ENCODE results near the gene PDE2A. TPM values are rescaled to one million over a fixed set of nuclear protein-coding genes. Genes with fewer than 3 reads are reported as not detected.

The PDE2A gene
- total RNA-seq, 5 donors from 2014 or later (not counting 1 experiment from before 2014, with no cell fraction given): 1.1 to 6.1 (median 1.7) TPM

GRCh38 chr11:72655896-72656464, 18.2 kb downstream of the PDE2A start:
- ATAC-seq (replicated peaks in 1 of 4): no peak
- Histone ChIP-seq H3K27ac (ENCODE audit: low read length) (no peak overlapping the region), H3K9me3 (no peaks in the 10 kb centered on the region), H3K4me3 (ENCODE audit: control insufficient read depth in 1 of 2, extremely low read depth in 1 of 2, low read length in 1 of 2) (no peak overlapping the region), H3K4me1 (ENCODE audit: control insufficient read depth in 1 of 2, extremely low read depth in 1 of 2, insufficient read depth in 2 of 2, low read length in 2 of 2) (no peaks in the 10 kb centered on the region), H3K36me3 (ENCODE audit: control insufficient read depth in 2 of 2, extremely low read depth in 1 of 2, insufficient read depth in 1 of 2, low read length in 1 of 2) (no peaks in the 10 kb centered on the region), H3K27me3 (replicated peaks in 1 of 2; ENCODE audit: control insufficient read depth in 2 of 2, extremely low read depth in 1 of 2, insufficient read depth in 2 of 2, low read length in 1 of 2) (peaks cover 0 to 37% of the 10 kb centered on the region in 2 experiments)
- ChIA-PET CTCF (no interaction called here), POLR2A (no interaction called here)
- WGBS (ENCODE audit: insufficient coverage): 68% methylated on average over 11 of the region's 11 CpGs
- DNase-seq: no peak
- no peaks in the 10 kb centered on the region for H3K36me3 Mint-ChIP-seq
- H3K4me1 Mint-ChIP-seq: no peaks in the 10 kb centered on the region
- no peak overlapping the region for H3K4me3 Mint-ChIP-seq
- peaks cover 5 to 11% of the 10 kb centered on the region in 2 donors for H3K27me3 Mint-ChIP-seq
- H3K9me3 Mint-ChIP-seq: no peaks in the 10 kb centered on the region
- H3K27ac Mint-ChIP-seq: no peak overlapping the region

- H3K36me3 Mint-ChIP-seq: no peaks in the 10 kb centered on the region
- H3K4me1 ChIP-seq (ENCODE audit: control insufficient read depth in 1 of 2, extremely low read depth in 1 of 2, insufficient read depth in 2 of 2, low read length in 2 of 2): no peaks in the 10 kb centered on the region
- H3K36me3 ChIP-seq (ENCODE audit: control insufficient read depth in 2 of 2, extremely low read depth in 1 of 2, insufficient read depth in 1 of 2, low read length in 1 of 2): no peaks in the 10 kb centered on the region
- H3K27ac Mint-ChIP-seq: no peak overlapping the region
- DNase-seq (no peak), ATAC-seq (replicated peaks in 1 of 4) (no peak)
- POLR2A ChIA-PET: no interaction called here
- H3K4me3 Mint-ChIP-seq: no peak overlapping the region
- H3K27ac ChIP-seq (ENCODE audit: low read length): no peak overlapping the region
- H3K9me3 Mint-ChIP-seq: no peaks in the 10 kb centered on the region
- H3K9me3 ChIP-seq: no peaks in the 10 kb centered on the region
- no peak overlapping the region for H3K4me3 ChIP-seq (ENCODE audit: control insufficient read depth in 1 of 2, extremely low read depth in 1 of 2, low read length in 1 of 2)
- CTCF ChIA-PET: no interaction called here
- WGBS (ENCODE audit: insufficient coverage): 80% methylated on average over 4 of the region's 8 CpGs
- H3K4me1 Mint-ChIP-seq: no peaks in the 10 kb centered on the region
- peaks cover 5 to 11% of the 10 kb centered on the region in 2 donors for H3K27me3 Mint-ChIP-seq
- H3K27me3 ChIP-seq (replicated peaks in 1 of 2; ENCODE audit: control insufficient read depth in 2 of 2, extremely low read depth in 1 of 2, insufficient read depth in 2 of 2, low read length in 1 of 2): peaks cover 0 to 37% of the 10 kb centered on the region in 2 experiments
Observed at GRCh38 chr11:72655014-72655413, 19.2 kb downstream of the PDE2A start.

- ATAC-seq (replicated peaks in 1 of 4): no peak
- CTCF ChIA-PET: no interaction called here
- Mint-ChIP-seq H3K4me3 (no peak overlapping the region), H3K36me3 (no peaks in the 10 kb centered on the region), H3K9me3 (no peaks in the 10 kb centered on the region), H3K27ac (no peak overlapping the region), H3K27me3 (peaks cover 3 to 11% of the 10 kb centered on the region in 2 donors), H3K4me1 (no peaks in the 10 kb centered on the region)
- Histone ChIP-seq H3K9me3 (no peaks in the 10 kb centered on the region), H3K36me3 (ENCODE audit: control insufficient read depth in 2 of 2, extremely low read depth in 1 of 2, insufficient read depth in 1 of 2, low read length in 1 of 2) (no peaks in the 10 kb centered on the region), H3K4me1 (ENCODE audit: control insufficient read depth in 1 of 2, extremely low read depth in 1 of 2, insufficient read depth in 2 of 2, low read length in 2 of 2) (no peaks in the 10 kb centered on the region), H3K27me3 (replicated peaks in 1 of 2; ENCODE audit: control insufficient read depth in 2 of 2, extremely low read depth in 1 of 2, insufficient read depth in 2 of 2, low read length in 1 of 2) (peaks cover 0 to 30% of the 10 kb centered on the region in 2 experiments), H3K4me3 (ENCODE audit: control insufficient read depth in 1 of 2, extremely low read depth in 1 of 2, low read length in 1 of 2) (no peak overlapping the region), H3K27ac (ENCODE audit: low read length) (no peak overlapping the region)
- 80% methylated on average over 3 of the region's 3 CpGs for WGBS (ENCODE audit: insufficient coverage)
- POLR2A ChIA-PET: no interaction called here
- DNase-seq: no peak
Observed at GRCh38 chr11:72653649-72654048, 20.6 kb downstream of the PDE2A start.

GRCh38 chr11:72652873-72653630, 21.2 kb downstream of the PDE2A start:
- no peak overlapping the region for H3K4me3 ChIP-seq (ENCODE audit: control insufficient read depth in 1 of 2, extremely low read depth in 1 of 2, low read length in 1 of 2)
- Mint-ChIP-seq H3K4me1 (no peaks in the 10 kb centered on the region), H3K4me3 (no peak overlapping the region), H3K27ac (no peak overlapping the region), H3K9me3 (no peaks in the 10 kb centered on the region), H3K27me3 (peaks cover 0 to 11% of the 10 kb centered on the region in 2 donors), H3K36me3 (no peaks in the 10 kb centered on the region)
- 71% methylated on average over 11 of the region's 13 CpGs for WGBS (ENCODE audit: insufficient coverage)
- POLR2A ChIA-PET: no interaction called here
- H3K27me3 ChIP-seq (replicated peaks in 1 of 2; ENCODE audit: control insufficient read depth in 2 of 2, extremely low read depth in 1 of 2, insufficient read depth in 2 of 2, low read length in 1 of 2): peaks cover 0 to 27% of the 10 kb centered on the region in 2 experiments
- H3K36me3 ChIP-seq (ENCODE audit: control insufficient read depth in 2 of 2, extremely low read depth in 1 of 2, insufficient read depth in 1 of 2, low read length in 1 of 2): no peaks in the 10 kb centered on the region
- H3K9me3 ChIP-seq: no peaks in the 10 kb centered on the region
- ATAC-seq (replicated peaks in 1 of 4) (no peak), DNase-seq (no peak)
- H3K27ac ChIP-seq (ENCODE audit: low read length): no peak overlapping the region
- CTCF ChIA-PET: no interaction called here
- no peaks in the 10 kb centered on the region for H3K4me1 ChIP-seq (ENCODE audit: control insufficient read depth in 1 of 2, extremely low read depth in 1 of 2, insufficient read depth in 2 of 2, low read length in 2 of 2)

GRCh38 chr11:72652133-72652532, 22.1 kb downstream of the PDE2A start:
- H3K27ac ChIP-seq (ENCODE audit: low read length): no peak overlapping the region
- DNase-seq: no peak
- H3K4me1 ChIP-seq (ENCODE audit: control insufficient read depth in 1 of 2, extremely low read depth in 1 of 2, insufficient read depth in 2 of 2, low read length in 2 of 2): no peaks in the 10 kb centered on the region
- H3K4me3 Mint-ChIP-seq: no peak overlapping the region
- no peaks in the 10 kb centered on the region for H3K9me3 ChIP-seq
- H3K27me3 ChIP-seq (replicated peaks in 1 of 2; ENCODE audit: control insufficient read depth in 2 of 2, extremely low read depth in 1 of 2, insufficient read depth in 2 of 2, low read length in 1 of 2): peaks cover 0 to 24% of the 10 kb centered on the region in 2 experiments
- H3K4me1 Mint-ChIP-seq: no peaks in the 10 kb centered on the region
- CTCF ChIA-PET: no interaction called here
- peaks cover 0 to 11% of the 10 kb centered on the region in 2 donors for H3K27me3 Mint-ChIP-seq
- H3K36me3 ChIP-seq (ENCODE audit: control insufficient read depth in 2 of 2, extremely low read depth in 1 of 2, insufficient read depth in 1 of 2, low read length in 1 of 2): no peaks in the 10 kb centered on the region
- no peak for ATAC-seq (replicated peaks in 1 of 4)
- no peak overlapping the region for H3K27ac Mint-ChIP-seq
- H3K36me3 Mint-ChIP-seq: no peaks in the 10 kb centered on the region
- POLR2A ChIA-PET: no interaction called here
- H3K9me3 Mint-ChIP-seq: no peaks in the 10 kb centered on the region
- H3K4me3 ChIP-seq (ENCODE audit: control insufficient read depth in 1 of 2, extremely low read depth in 1 of 2, low read length in 1 of 2): no peak overlapping the region

- DNase-seq (no peak), ATAC-seq (replicated peaks in 1 of 4) (no peak)
- Histone ChIP-seq H3K4me1 (ENCODE audit: control insufficient read depth in 1 of 2, extremely low read depth in 1 of 2, insufficient read depth in 2 of 2, low read length in 2 of 2) (no peaks in the 10 kb centered on the region), H3K27ac (ENCODE audit: low read length) (no peak overlapping the region), H3K4me3 (ENCODE audit: control insufficient read depth in 1 of 2, extremely low read depth in 1 of 2, low read length in 1 of 2) (no peak overlapping the region), H3K9me3 (no peaks in the 10 kb centered on the region), H3K27me3 (replicated peaks in 1 of 2; ENCODE audit: control insufficient read depth in 2 of 2, extremely low read depth in 1 of 2, insufficient read depth in 2 of 2, low read length in 1 of 2) (peaks cover 0 to 10% of the 10 kb centered on the region in 2 experiments), H3K36me3 (ENCODE audit: control insufficient read depth in 2 of 2, extremely low read depth in 1 of 2, insufficient read depth in 1 of 2, low read length in 1 of 2) (no peaks in the 10 kb centered on the region)
- Mint-ChIP-seq H3K36me3 (no peaks in the 10 kb centered on the region), H3K27me3 (peaks cover 0 to 6% of the 10 kb centered on the region in 2 donors), H3K9me3 (no peaks in the 10 kb centered on the region), H3K27ac (no peak overlapping the region), H3K4me3 (no peak overlapping the region), H3K4me1 (no peaks in the 10 kb centered on the region)
- ChIA-PET POLR2A (no interaction called here), CTCF (interaction anchor here (0.6 to 0.7 kb wide), 2 partner anchors 174 to 1835 kb away, joined by 3 to 4 read pairs; no protein-coding TSS in a partner anchor)
- 48% methylated on average over 3 of the region's 5 CpGs for WGBS (ENCODE audit: insufficient coverage)
Observed at GRCh38 chr11:72649215-72649976, 24.8 kb downstream of the PDE2A start.
